ENCODE results near the gene IRAK4.

- TF ChIP-seq POLR2A (IDR thresholded peaks at IDR 0.05) = no peak
- TF ChIP-seq POLR2AphosphoS5 (IDR thresholded peaks at IDR 0.05) = no peak
- no peak for TF ChIP-seq CTCF (IDR thresholded peaks at IDR 0.05)
Measured at GRCh38 chr12:43766291-43766690, 7.5 kb downstream of the IRAK4 start.

Measured in breast epithelium (tissue), 3 donors.